ENCODE results near the gene NCEH1. TPM values are rescaled to one million over a fixed set of nuclear protein-coding genes. Genes with fewer than 3 reads are reported as not detected.

The NCEH1 gene
- total and polyA plus RNA-seq, 2 experiments from 2014 or later, result 1.8 to 4.9 TPM

DNA sequence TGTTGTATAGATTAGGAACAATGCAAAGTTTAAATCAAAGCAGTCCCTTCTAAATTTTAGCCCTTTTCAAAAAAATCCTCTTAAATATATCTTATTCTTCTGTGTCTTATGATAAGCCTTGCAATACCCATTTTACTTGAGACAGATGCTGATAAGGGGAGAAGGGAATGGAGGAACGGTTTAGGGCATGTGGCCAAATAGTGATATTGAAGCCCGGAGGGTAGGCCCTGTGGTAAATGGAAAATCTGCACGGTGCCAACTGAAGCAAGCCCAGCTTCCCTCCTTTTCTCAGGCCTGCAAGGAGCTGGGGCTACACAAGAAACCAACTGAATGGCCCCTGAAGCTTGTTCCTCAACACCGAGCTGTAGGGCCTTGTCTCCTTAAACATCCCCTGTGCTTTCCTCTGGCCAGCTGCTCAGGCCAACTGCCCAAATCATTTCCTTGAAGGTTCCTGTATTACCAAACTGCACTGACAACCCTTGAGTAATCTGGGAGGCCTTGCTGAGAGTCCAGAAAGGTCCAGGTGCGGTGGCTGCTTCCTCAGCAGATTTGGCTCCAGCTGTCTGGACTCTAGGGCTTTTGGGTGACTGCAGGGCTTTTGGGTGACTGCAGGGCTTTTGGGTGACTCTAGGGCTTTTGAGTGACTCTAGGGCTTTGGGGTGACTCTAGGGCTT is 67.2 kb downstream of the NCEH1 start (continued):
- no peak for TF ChIP-seq ZNF462 (CRISPR knock-in tag; IDR thresholded peaks at IDR 0.05)
- no peak for TF ChIP-seq JUNB (IDR thresholded peaks at IDR 0.05; ENCODE audit: unreplicated experiment)
- TF ChIP-seq EZH2 (IDR thresholded peaks at IDR 0.05; ENCODE audit: low read depth, unreplicated experiment), result no peak

DNA sequence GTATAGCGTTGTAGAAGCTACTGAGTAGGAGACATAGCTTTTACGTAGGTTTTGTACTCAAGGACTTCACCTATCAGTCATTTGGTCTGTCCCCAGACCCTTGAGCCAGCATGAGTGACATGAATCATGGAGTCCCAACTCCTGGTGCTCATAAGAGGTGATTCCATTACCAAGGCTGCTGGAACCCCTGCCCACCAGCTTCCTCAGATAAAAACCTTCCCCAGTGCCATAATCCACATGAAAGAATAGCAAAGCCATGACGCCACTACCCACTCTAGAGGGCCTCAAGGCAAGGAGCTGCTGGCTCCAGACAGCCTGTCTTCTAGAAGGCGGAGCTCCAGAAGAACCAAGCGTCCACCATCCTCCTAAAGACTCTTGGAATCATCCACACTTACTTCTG is 69.6 kb downstream of the NCEH1 start:
- H3K4me3 ChIP-seq, result no peak overlapping the region
- H3K4me1 Mint-ChIP-seq, result no peaks in the 10 kb centered on the region
- DNase-seq (ENCODE audit: low spot score), result no peak
- no peak overlapping the region for H3K27ac Mint-ChIP-seq
- no peaks in the 10 kb centered on the region for H3K27me3 ChIP-seq (ENCODE audit: insufficient read depth)
- no peak overlapping the region for H2AFZ ChIP-seq
- H3K9me3 Mint-ChIP-seq, result no peaks in the 10 kb centered on the region
- H3K36me3 ChIP-seq (ENCODE audit: insufficient read depth), result no peaks in the 10 kb centered on the region
- H3F3A ChIP-seq (replicated peaks; ENCODE audit: low read depth), result no peaks in the 10 kb centered on the region
- H4K20me1 ChIP-seq (replicated peaks; ENCODE audit: insufficient read depth), result no peaks in the 10 kb centered on the region
- H3K27ac ChIP-seq (ENCODE audit: low read depth), result no peak overlapping the region
- H3K36me3 Mint-ChIP-seq (ENCODE audit: low read depth), result no peaks in the 10 kb centered on the region; the same call in 2 of the 3 replicates
- no peaks in the 10 kb centered on the region; the same call in 1 of the 2 replicates for H3K9me2 ChIP-seq (ENCODE audit: insufficient read depth)
- no peaks in the 10 kb centered on the region for H3K79me2 ChIP-seq (replicated peaks; ENCODE audit: insufficient read depth)
- H3K4me1 ChIP-seq (ENCODE audit: insufficient read depth), result no peaks in the 10 kb centered on the region
- H3K4me2 ChIP-seq, result no peak overlapping the region
- ATAC-seq, result no peak
- no peaks in the 10 kb centered on the region for H3K27me3 Mint-ChIP-seq (ENCODE audit: insufficient read depth, low read depth, poor library complexity)
- no peak overlapping the region for H3K4me3 Mint-ChIP-seq
- TF ChIP-seq STAT1 (IDR thresholded peaks at IDR 0.05; ENCODE audit: unreplicated experiment), result no peak
- TF ChIP-seq NANOG (IDR thresholded peaks at IDR 0.05; ENCODE audit: borderline replicate concordance), result no peak
- no peak for TF ChIP-seq ZNF331 (CRISPR knock-in tag; IDR thresholded peaks at IDR 0.05; ENCODE audit: low read depth)
- no peak for TF ChIP-seq JUNB (IDR thresholded peaks at IDR 0.05; ENCODE audit: unreplicated experiment)
- TF ChIP-seq, protein P1, sequence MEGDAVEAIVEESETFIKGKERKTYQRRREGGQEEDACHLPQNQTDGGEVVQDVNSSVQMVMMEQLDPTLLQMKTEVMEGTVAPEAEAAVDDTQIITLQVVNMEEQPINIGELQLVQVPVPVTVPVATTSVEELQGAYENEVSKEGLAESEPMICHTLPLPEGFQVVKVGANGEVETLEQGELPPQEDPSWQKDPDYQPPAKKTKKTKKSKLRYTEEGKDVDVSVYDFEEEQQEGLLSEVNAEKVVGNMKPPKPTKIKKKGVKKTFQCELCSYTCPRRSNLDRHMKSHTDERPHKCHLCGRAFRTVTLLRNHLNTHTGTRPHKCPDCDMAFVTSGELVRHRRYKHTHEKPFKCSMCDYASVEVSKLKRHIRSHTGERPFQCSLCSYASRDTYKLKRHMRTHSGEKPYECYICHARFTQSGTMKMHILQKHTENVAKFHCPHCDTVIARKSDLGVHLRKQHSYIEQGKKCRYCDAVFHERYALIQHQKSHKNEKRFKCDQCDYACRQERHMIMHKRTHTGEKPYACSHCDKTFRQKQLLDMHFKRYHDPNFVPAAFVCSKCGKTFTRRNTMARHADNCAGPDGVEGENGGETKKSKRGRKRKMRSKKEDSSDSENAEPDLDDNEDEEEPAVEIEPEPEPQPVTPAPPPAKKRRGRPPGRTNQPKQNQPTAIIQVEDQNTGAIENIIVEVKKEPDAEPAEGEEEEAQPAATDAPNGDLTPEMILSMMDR (conservative IDR thresholded peaks at IDR 0.05; ENCODE audit: low read depth in 2 of 2), result no peak
- no peak for TF ChIP-seq ETS1 (IDR thresholded peaks at IDR 0.05)
- no peak for TF ChIP-seq EZH2 (IDR thresholded peaks at IDR 0.05; ENCODE audit: low read depth, unreplicated experiment)
